ENCODE results near the gene CD109.

Gene CD109

GRCh38 chr6:73784726-73785505, 88.9 kb downstream of the CD109 start:
- Histone ChIP-seq H3K27ac (ENCODE audit: low read depth, low read length) (no peak overlapping the region), H3K79me2 (ENCODE audit: control insufficient read depth, insufficient read depth, low read length) (no peaks in the 10 kb centered on the region), H2AK5ac (ENCODE audit: low read length) (no peak overlapping the region), H4K8ac (ENCODE audit: low read depth, low read length) (no peak overlapping the region), H3K36me3 (ENCODE audit: control insufficient read depth, insufficient read depth, low read length) (no peaks in the 10 kb centered on the region), H3K4ac (ENCODE audit: low read depth, low read length) (no peak overlapping the region), H3K4me3 (ENCODE audit: low read length) (no peak overlapping the region), H2BK15ac (replicated peaks; ENCODE audit: low read depth) (no peak overlapping the region), H3K4me1 (ENCODE audit: control insufficient read depth, low read depth, low read length) (no peaks in the 10 kb centered on the region), H3K9ac (ENCODE audit: low read length) (no peak overlapping the region), H4K5ac (ENCODE audit: low read length) (no peak overlapping the region), H2BK5ac (ENCODE audit: low read length) (no peak overlapping the region), H3K79me1 (ENCODE audit: low read length) (no peaks in the 10 kb centered on the region), H3K23ac (ENCODE audit: low read length) (no peak overlapping the region), H3K4me2 (ENCODE audit: low read length) (no peak overlapping the region), H3K56ac (ENCODE audit: low read length) (no peak overlapping the region), H3K27me3 (ENCODE audit: insufficient read depth, low read length, poor library complexity) (no peaks in the 10 kb centered on the region), H2BK120ac (ENCODE audit: low read depth, low read length) (no peak overlapping the region), H3K18ac (ENCODE audit: low read length) (no peak overlapping the region)
- no peak for DNase-seq
- no CpG with 5 or more reads among the region's 3 CpGs for WGBS (ENCODE audit: extremely low coverage, insufficient coverage, low lambda C conversion rate)

GRCh38 chr6:73790574-73790973, 94.6 kb downstream of the CD109 start:
- no peaks in the 10 kb centered on the region for H3K36me3 ChIP-seq (ENCODE audit: control insufficient read depth, insufficient read depth, low read length)
- no peak overlapping the region for H3K27ac ChIP-seq (ENCODE audit: low read depth, low read length)
- no peak overlapping the region for H3K56ac ChIP-seq (ENCODE audit: low read length)
- no peak overlapping the region for H4K8ac ChIP-seq (ENCODE audit: low read depth, low read length)
- no peak overlapping the region for H2BK15ac ChIP-seq (replicated peaks; ENCODE audit: low read depth)
- H2BK5ac ChIP-seq (ENCODE audit: low read length): no peak overlapping the region
- no peak overlapping the region for H3K18ac ChIP-seq (ENCODE audit: low read length)
- H3K9ac ChIP-seq (ENCODE audit: low read length): no peak overlapping the region
- H4K5ac ChIP-seq (ENCODE audit: low read length): no peak overlapping the region
- no peak overlapping the region for H3K4me3 ChIP-seq (ENCODE audit: low read length)
- no peak for DNase-seq
- no peaks in the 10 kb centered on the region for H3K79me1 ChIP-seq (ENCODE audit: low read length)
- no peak overlapping the region for H3K4me2 ChIP-seq (ENCODE audit: low read length)
- no peaks in the 10 kb centered on the region for H3K27me3 ChIP-seq (ENCODE audit: insufficient read depth, low read length, poor library complexity)
- H3K23ac ChIP-seq (ENCODE audit: low read length): no peak overlapping the region
- no peaks in the 10 kb centered on the region for H3K79me2 ChIP-seq (ENCODE audit: control insufficient read depth, insufficient read depth, low read length)
- no peaks in the 10 kb centered on the region for H3K4me1 ChIP-seq (ENCODE audit: control insufficient read depth, low read depth, low read length)
- H2AK5ac ChIP-seq (ENCODE audit: low read length): no peak overlapping the region
- H3K4ac ChIP-seq (ENCODE audit: low read depth, low read length): no peak overlapping the region
- no peak overlapping the region for H2BK120ac ChIP-seq (ENCODE audit: low read depth, low read length)

- Histone ChIP-seq H3K27ac (ENCODE audit: low read depth, low read length) (no peak overlapping the region), H2AK5ac (ENCODE audit: low read length) (no peak overlapping the region), H4K8ac (ENCODE audit: low read depth, low read length) (no peak overlapping the region), H3K4me2 (ENCODE audit: low read length) (no peak overlapping the region), H2BK15ac (replicated peaks; ENCODE audit: low read depth) (no peak overlapping the region), H3K4me1 (ENCODE audit: control insufficient read depth, low read depth, low read length) (no peaks in the 10 kb centered on the region), H3K23ac (ENCODE audit: low read length) (no peak overlapping the region), H3K9ac (ENCODE audit: low read length) (no peak overlapping the region), H3K56ac (ENCODE audit: low read length) (no peak overlapping the region), H3K27me3 (ENCODE audit: insufficient read depth, low read length, poor library complexity) (no peaks in the 10 kb centered on the region), H3K36me3 (ENCODE audit: control insufficient read depth, insufficient read depth, low read length) (no peaks in the 10 kb centered on the region), H3K4ac (ENCODE audit: low read depth, low read length) (no peak overlapping the region), H4K5ac (ENCODE audit: low read length) (no peak overlapping the region), H3K18ac (ENCODE audit: low read length) (no peak overlapping the region), H3K79me2 (ENCODE audit: control insufficient read depth, insufficient read depth, low read length) (no peaks in the 10 kb centered on the region), H3K79me1 (ENCODE audit: low read length) (no peaks in the 10 kb centered on the region), H2BK5ac (ENCODE audit: low read length) (no peak overlapping the region), H2BK120ac (ENCODE audit: low read depth, low read length) (no peak overlapping the region), H3K4me3 (ENCODE audit: low read length) (no peak overlapping the region)
- no CpG with 5 or more reads among the region's 6 CpGs for WGBS (ENCODE audit: extremely low coverage, insufficient coverage, low lambda C conversion rate)
- DNase-seq: no peak
These were observed 95.3 kb downstream of the CD109 start for GRCh38 chr6:73791336-73791735.

- no peak overlapping the region for H2BK15ac ChIP-seq (replicated peaks; ENCODE audit: low read depth)
- no peak overlapping the region for H4K8ac ChIP-seq (ENCODE audit: low read depth, low read length)
- H3K18ac ChIP-seq (ENCODE audit: low read length): no peak overlapping the region
- H2AK5ac ChIP-seq (ENCODE audit: low read length): no peak overlapping the region
- H2BK5ac ChIP-seq (ENCODE audit: low read length): no peak overlapping the region
- no peak overlapping the region for H2BK120ac ChIP-seq (ENCODE audit: low read depth, low read length)
- H4K5ac ChIP-seq (ENCODE audit: low read length): no peak overlapping the region
- H3K79me1 ChIP-seq (ENCODE audit: low read length): no peaks in the 10 kb centered on the region
- no peak for DNase-seq
- no peaks in the 10 kb centered on the region for H3K4me1 ChIP-seq (ENCODE audit: control insufficient read depth, low read depth, low read length)
- H3K27me3 ChIP-seq (ENCODE audit: insufficient read depth, low read length, poor library complexity): no peaks in the 10 kb centered on the region
- no peak overlapping the region for H3K4ac ChIP-seq (ENCODE audit: low read depth, low read length)
- H3K36me3 ChIP-seq (ENCODE audit: control insufficient read depth, insufficient read depth, low read length): no peaks in the 10 kb centered on the region
- H3K79me2 ChIP-seq (ENCODE audit: control insufficient read depth, insufficient read depth, low read length): no peaks in the 10 kb centered on the region
- H3K56ac ChIP-seq (ENCODE audit: low read length): no peak overlapping the region
- H3K23ac ChIP-seq (ENCODE audit: low read length): no peak overlapping the region
- no peak overlapping the region for H3K4me3 ChIP-seq (ENCODE audit: low read length)
- no CpG with 5 or more reads among the region's 2 CpGs for whole genome bisulfite sequencing (ENCODE audit: extremely low coverage, insufficient coverage, low lambda C conversion rate)
- H3K4me2 ChIP-seq (ENCODE audit: low read length): no peak overlapping the region
- no peak overlapping the region for H3K9ac ChIP-seq (ENCODE audit: low read length)
- H3K27ac ChIP-seq (ENCODE audit: low read depth, low read length): no peak overlapping the region
These were observed 96.7 kb downstream of the CD109 start for GRCh38 chr6:73792738-73793137.

- Histone ChIP-seq H3K4me1 (ENCODE audit: control insufficient read depth, low read depth, low read length) (no peaks in the 10 kb centered on the region), H2BK5ac (ENCODE audit: low read length) (no peak overlapping the region), H2AK5ac (ENCODE audit: low read length) (no peak overlapping the region), H3K79me1 (ENCODE audit: low read length) (no peaks in the 10 kb centered on the region), H3K4me2 (ENCODE audit: low read length) (no peak overlapping the region), H3K36me3 (ENCODE audit: control insufficient read depth, insufficient read depth, low read length) (no peaks in the 10 kb centered on the region), H3K4ac (ENCODE audit: low read depth, low read length) (no peak overlapping the region), H3K4me3 (ENCODE audit: low read length) (no peak overlapping the region), H4K5ac (ENCODE audit: low read length) (no peak overlapping the region), H3K27me3 (ENCODE audit: insufficient read depth, low read length, poor library complexity) (no peaks in the 10 kb centered on the region), H3K23ac (ENCODE audit: low read length) (no peak overlapping the region), H3K27ac (ENCODE audit: low read depth, low read length) (no peak overlapping the region), H3K79me2 (ENCODE audit: control insufficient read depth, insufficient read depth, low read length) (no peaks in the 10 kb centered on the region), H3K56ac (ENCODE audit: low read length) (no peak overlapping the region), H4K8ac (ENCODE audit: low read depth, low read length) (no peak overlapping the region), H3K9ac (ENCODE audit: low read length) (no peak overlapping the region), H2BK120ac (ENCODE audit: low read depth, low read length) (no peak overlapping the region), H2BK15ac (replicated peaks; ENCODE audit: low read depth) (no peak overlapping the region), H3K18ac (ENCODE audit: low read length) (no peak overlapping the region)
- no peak for DNase-seq
- WGBS (ENCODE audit: extremely low coverage, insufficient coverage, low lambda C conversion rate): no CpG with 5 or more reads among the region's 4 CpGs
These were observed 100.9 kb downstream of the CD109 start for GRCh38 chr6:73796881-73797280.

- Histone ChIP-seq H3K27ac (ENCODE audit: low read depth, low read length) (no peak overlapping the region), H3K27me3 (ENCODE audit: insufficient read depth, low read length, poor library complexity) (no peaks in the 10 kb centered on the region), H3K79me1 (ENCODE audit: low read length) (no peaks in the 10 kb centered on the region), H3K4me3 (ENCODE audit: low read length) (no peak overlapping the region), H3K56ac (ENCODE audit: low read length) (no peak overlapping the region), H3K18ac (ENCODE audit: low read length) (no peak overlapping the region), H4K8ac (ENCODE audit: low read depth, low read length) (no peak overlapping the region), H2BK5ac (ENCODE audit: low read length) (no peak overlapping the region), H3K23ac (ENCODE audit: low read length) (no peak overlapping the region), H3K4me1 (ENCODE audit: control insufficient read depth, low read depth, low read length) (no peaks in the 10 kb centered on the region), H4K5ac (ENCODE audit: low read length) (no peak overlapping the region), H3K4ac (ENCODE audit: low read depth, low read length) (no peak overlapping the region), H3K36me3 (ENCODE audit: control insufficient read depth, insufficient read depth, low read length) (no peaks in the 10 kb centered on the region), H2BK120ac (ENCODE audit: low read depth, low read length) (no peak overlapping the region), H3K9ac (ENCODE audit: low read length) (no peak overlapping the region), H2BK15ac (replicated peaks; ENCODE audit: low read depth) (no peak overlapping the region), H2AK5ac (ENCODE audit: low read length) (no peak overlapping the region), H3K4me2 (ENCODE audit: low read length) (no peak overlapping the region), H3K79me2 (ENCODE audit: control insufficient read depth, insufficient read depth, low read length) (no peaks in the 10 kb centered on the region)
- DNase-seq: no peak
- no CpG with 5 or more reads among the region's 6 CpGs for WGBS (ENCODE audit: extremely low coverage, insufficient coverage, low lambda C conversion rate)
These were observed 101.9 kb downstream of the CD109 start for GRCh38 chr6:73797861-73798260.

All from mesendoderm (in vitro differentiated cells).